ENCODE results near the gene TMEM184B.

TMEM184B gene

GRCh38 chr22:38196791-38197419, 75.9 kb downstream of the TMEM184B start:
- Histone ChIP-seq H3K36me3 (no peaks in the 10 kb centered on the region), H3K9me3 (no peaks in the 10 kb centered on the region), H3K4me1 (ENCODE audit: control insufficient read depth in 1 of 2, insufficient read depth in 1 of 2, low read depth in 1 of 2, low read length in 1 of 2) (peaks cover 23 to 39% of the 10 kb centered on the region in 2 experiments), H3K27ac (no peak overlapping the region), H3K4me3 (ENCODE audit: low read depth in 1 of 2, low read length in 1 of 2) (no peak overlapping the region), H3K27me3 (no peaks in the 10 kb centered on the region)
- TF ChIP-seq CTCF (IDR thresholded peaks at IDR 0.05) = no peak

GRCh38 chr22:38193580-38193979, 79.2 kb downstream of the TMEM184B start:
- no peaks in the 10 kb centered on the region for H3K27me3 ChIP-seq
- H3K27ac ChIP-seq = peak overlapping the region; percentile 86
- no peaks in the 10 kb centered on the region for H3K9me3 ChIP-seq
- H3K4me3 ChIP-seq (ENCODE audit: low read depth in 1 of 2, low read length in 1 of 2) = peak overlapping the region; percentile 15 to 38
- peaks cover 23 to 33% of the 10 kb centered on the region in 2 experiments for H3K4me1 ChIP-seq (ENCODE audit: control insufficient read depth in 1 of 2, insufficient read depth in 1 of 2, low read depth in 1 of 2, low read length in 1 of 2)
- H3K36me3 ChIP-seq = no peaks in the 10 kb centered on the region
- TF ChIP-seq CTCF (IDR thresholded peaks at IDR 0.05) = no peak

DNA sequence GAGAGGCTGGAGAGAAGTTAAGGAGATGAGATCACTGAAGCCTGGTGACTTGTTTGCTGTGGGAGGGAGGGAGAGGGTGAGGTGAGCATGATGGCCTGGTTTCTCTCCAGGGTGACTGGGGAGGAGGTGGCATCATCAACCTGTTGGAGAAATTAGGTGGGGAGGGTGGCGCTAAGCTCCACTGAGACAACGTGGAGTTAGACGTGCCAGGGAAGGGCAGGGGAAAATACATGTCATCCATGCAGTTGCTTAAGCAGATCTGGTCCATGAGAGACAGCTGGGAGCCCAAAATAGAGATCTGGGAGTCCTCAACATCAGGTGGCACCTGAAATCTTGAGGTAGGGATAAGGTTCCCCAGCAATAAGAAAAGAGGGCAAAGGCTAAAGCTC, 80.3 kb downstream of the TMEM184B start:
- no peak for TF ChIP-seq CTCF (IDR thresholded peaks at IDR 0.05)
- no peaks in the 10 kb centered on the region for H3K36me3 ChIP-seq
- no peak overlapping the region for H3K4me3 ChIP-seq (ENCODE audit: low read depth in 1 of 2, low read length in 1 of 2)
- H3K27ac ChIP-seq = peak overlapping the region; percentile 86
- H3K4me1 ChIP-seq (ENCODE audit: control insufficient read depth in 1 of 2, insufficient read depth in 1 of 2, low read depth in 1 of 2, low read length in 1 of 2) = peaks cover 27 to 39% of the 10 kb centered on the region in 2 experiments
- H3K27me3 ChIP-seq = no peaks in the 10 kb centered on the region
- H3K9me3 ChIP-seq = no peaks in the 10 kb centered on the region

DNA sequence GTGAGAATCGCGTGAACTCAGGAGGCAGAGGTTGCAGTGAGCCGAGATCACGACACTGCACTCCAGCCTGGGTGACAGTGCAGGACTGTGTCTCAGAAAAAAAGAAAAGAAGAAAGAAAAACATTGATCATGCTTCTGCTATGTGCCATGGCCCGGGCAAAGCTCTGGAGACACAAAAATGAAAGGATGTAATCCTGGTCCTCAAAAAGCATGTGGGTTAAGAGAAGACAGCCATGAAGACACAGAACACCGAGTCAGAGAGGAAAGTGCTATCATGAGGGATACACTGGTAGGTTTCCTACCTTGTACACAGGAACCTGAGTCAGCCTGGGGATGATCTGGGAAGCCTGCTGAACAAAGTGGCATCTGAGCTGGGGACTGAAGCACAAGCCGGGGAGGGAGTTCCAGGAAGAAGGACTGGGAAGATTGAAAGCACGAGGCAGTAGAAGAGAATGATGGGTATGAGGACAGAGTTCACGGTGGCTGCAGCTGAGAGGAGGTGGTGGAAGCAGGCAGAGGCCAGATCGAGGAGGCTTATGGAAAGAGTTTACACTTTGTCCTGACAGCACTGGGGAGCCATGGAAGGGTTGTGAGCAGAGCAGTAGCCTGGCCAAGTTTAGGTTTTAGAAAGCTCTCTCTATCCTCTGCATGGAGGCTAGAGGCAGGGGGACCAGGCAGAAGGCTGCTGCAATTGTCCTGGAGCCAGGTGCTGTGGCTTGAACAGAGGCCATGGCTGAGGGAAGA, 80.9 kb downstream of the TMEM184B start:
- no peak for TF ChIP-seq CTCF (IDR thresholded peaks at IDR 0.05)
- Histone ChIP-seq H3K9me3 (no peaks in the 10 kb centered on the region), H3K36me3 (no peaks in the 10 kb centered on the region), H3K4me3 (ENCODE audit: low read depth in 1 of 2, low read length in 1 of 2) (no peak overlapping the region), H3K4me1 (ENCODE audit: control insufficient read depth in 1 of 2, insufficient read depth in 1 of 2, low read depth in 1 of 2, low read length in 1 of 2) (peaks cover 33 to 45% of the 10 kb centered on the region in 2 experiments), H3K27me3 (no peaks in the 10 kb centered on the region), H3K27ac (peak overlapping the region; percentile 86)

GRCh38 chr22:38191055-38191454, 81.8 kb downstream of the TMEM184B start:
- no peak for TF ChIP-seq CTCF (IDR thresholded peaks at IDR 0.05)

More at GRCh38 chr22:38191055-38191454, 81.8 kb downstream of the TMEM184B start:
- no peak overlapping the region for H3K4me3 ChIP-seq (ENCODE audit: low read depth in 1 of 2, low read length in 1 of 2)
- no peaks in the 10 kb centered on the region for H3K9me3 ChIP-seq
- peaks cover 33 to 48% of the 10 kb centered on the region in 2 experiments for H3K4me1 ChIP-seq (ENCODE audit: control insufficient read depth in 1 of 2, insufficient read depth in 1 of 2, low read depth in 1 of 2, low read length in 1 of 2)
- H3K36me3 ChIP-seq = no peaks in the 10 kb centered on the region
- H3K27ac ChIP-seq = no peak overlapping the region
- no peaks in the 10 kb centered on the region for H3K27me3 ChIP-seq

All from neutrophil (primary cell).